Pancreas (tissue), 10 donors: ENCODE results near the gene AUTS2. TPM values are rescaled to one million over a fixed set of nuclear protein-coding genes. Genes with fewer than 3 reads are reported as not detected.

Experiments used
- ATAC-seq, 4 donors: fragments of 200-7000 bp; cut with Tn5 transposase; one replicate each; pipeline versions ENCODE4 v1.8.0 to v1.9.1; 2020; ENCODE audit warnings: mild to moderate bottlenecking in 4 of 4, moderate library complexity in 4 of 4
- DNase-seq, 6 donors: peaks; one replicate each; pipeline ENCODE4 v3.0.0-alpha.2; 2020
- FAIRE-seq: peaks from 2 replicates; lab custom pipeline; 2012; peaks lifted over from hg19 to GRCh38; lab: Jason Lieb, UNC
- H3K27ac ChIP-seq, 4 donors: fragments of 200-600 bp; sonication (generic); 1 replicate in 3 of 4; 2 replicates in 1 of 4; pipeline versions ENCODE4 v1.5.0 to v1.8.0; 2020
- H3K27me3 ChIP-seq, 4 donors: fragments of 200-600 bp; one replicate each; pipeline ENCODE4 v1.8.0; 2021
- H3K36me3 ChIP-seq, 3 donors: fragments of 200-600 bp; sonication (generic) in 1 of 3; one replicate each; pipeline versions ENCODE4 v1.5.0 to v1.8.0; 2020 to 2021
- H3K4me1 ChIP-seq, 3 donors: fragments of 200-600 bp; one replicate each; pipeline ENCODE4 v1.8.0; 2021
- H3K4me3 ChIP-seq, 4 donors: fragments of 200-600 bp; sonication (generic) in 2 of 4; one replicate each; pipeline versions ENCODE4 v1.5.0 to v1.8.0; 2020 to 2021
- H3K9me3 ChIP-seq, 4 donors: fragments of 200-600 bp; one replicate each; pipeline ENCODE4 v1.8.0; 2021
- WGBS, 2 donors: extraction: QIAGEN DNeasy Blood & Tissue Kit; methylation state at CpG; one replicate each; pipeline ENCODE4 v1.1.7; 2013; 5-methylcytosine and 5-hydroxymethylcytosine counted together
- intact Hi-C, 3 donors: fragments of 100-400 bp; cut with DNase I; formaldehyde crosslinking; loops; one replicate each; pipeline versions ENCODE4 v1.11.1 to v1.14.2; 2022
- polyA plus RNA-seq, 2 donors: library from polyadenylated mRNA; stranded (reverse); fragments of 200-250 nt; gene quantifications; one replicate each; pipeline ENCODE4 v1.2.3, GENCODE V29; 2013
- total RNA-seq, 6 donors: library from RNA; stranded (reverse); fragmentation: NEBNext Ultra II Directional in 4 of 6; extraction: Animal tissue kit (Norgen Biotek cat#: 25700) in 4 of 6; gene quantifications; one replicate each; pipeline versions ENCODE4 v1.2.1 to v1.2.4, GENCODE V29; 2021 to 2023
- TF ChIP-seq, protein P1 (sequence below), 4 donors: fragments of 200-600 bp; sonication (generic) in 3 of 4; IDR thresholded peaks; one replicate each; pipeline versions ENCODE4 v1.5.0 to v1.8.0; 2021; ENCODE audit warnings: antibody characterized with exemption in 4 of 4
- donor health status: healthy with polysubstance abuse.
- donor health status: DM: no; HTN: no; CAD: no; lungs with moderate emphysema.
- donor health status: DM: no; HTN: no; CAD: no.
- donor health status: control.
- donor health status: control.
- donor health status: Bipolar disorder and iron deficiency.
- donor health status: DM: yes; HTN: yes; CAD: no.
- donor health status: DM: no; HTN: no; CAD: no.
- donor health status: DM: no; HTN: no; CAD: no.
- donor health status: DM: yes; HTN: yes; CAD: no.

The AUTS2 gene
- total and polyA plus RNA-seq, 8 donors, result 5.8 to 16.8 (median 9.9) TPM

- Histone ChIP-seq H3K9me3 (no peaks in the 10 kb centered on the region), H3K4me1 (no peaks in the 10 kb centered on the region), H3K27ac (no peak overlapping the region), H3K36me3 (no peaks in the 10 kb centered on the region), H3K27me3 (no peaks in the 10 kb centered on the region), H3K4me3 (no peak overlapping the region)
- no peak for DNase-seq
- ATAC-seq, result no peak
- whole genome bisulfite sequencing, 2 donors, result 59 to 63% methylated on average over 3 of the region's 3 CpGs
- no peak for FAIRE-seq
- TF ChIP-seq, protein P1, sequence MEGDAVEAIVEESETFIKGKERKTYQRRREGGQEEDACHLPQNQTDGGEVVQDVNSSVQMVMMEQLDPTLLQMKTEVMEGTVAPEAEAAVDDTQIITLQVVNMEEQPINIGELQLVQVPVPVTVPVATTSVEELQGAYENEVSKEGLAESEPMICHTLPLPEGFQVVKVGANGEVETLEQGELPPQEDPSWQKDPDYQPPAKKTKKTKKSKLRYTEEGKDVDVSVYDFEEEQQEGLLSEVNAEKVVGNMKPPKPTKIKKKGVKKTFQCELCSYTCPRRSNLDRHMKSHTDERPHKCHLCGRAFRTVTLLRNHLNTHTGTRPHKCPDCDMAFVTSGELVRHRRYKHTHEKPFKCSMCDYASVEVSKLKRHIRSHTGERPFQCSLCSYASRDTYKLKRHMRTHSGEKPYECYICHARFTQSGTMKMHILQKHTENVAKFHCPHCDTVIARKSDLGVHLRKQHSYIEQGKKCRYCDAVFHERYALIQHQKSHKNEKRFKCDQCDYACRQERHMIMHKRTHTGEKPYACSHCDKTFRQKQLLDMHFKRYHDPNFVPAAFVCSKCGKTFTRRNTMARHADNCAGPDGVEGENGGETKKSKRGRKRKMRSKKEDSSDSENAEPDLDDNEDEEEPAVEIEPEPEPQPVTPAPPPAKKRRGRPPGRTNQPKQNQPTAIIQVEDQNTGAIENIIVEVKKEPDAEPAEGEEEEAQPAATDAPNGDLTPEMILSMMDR (IDR thresholded peaks at IDR 0.05), result no peak
- intact Hi-C loops, result no loop called here
These were observed 262.8 kb downstream of the AUTS2 start for GRCh38 chr7:69860941-69861622.

- intact Hi-C loops, result no loop called here
- no peaks in the 10 kb centered on the region for H3K27me3 ChIP-seq
- ATAC-seq (no peak), DNase-seq (no peak), FAIRE-seq (no peak)
- 55% methylated on average over 5 of the region's 5 CpGs for WGBS, 2 donors
- H3K27ac ChIP-seq, result no peak overlapping the region
- H3K36me3 ChIP-seq, result no peaks in the 10 kb centered on the region
- H3K4me1 ChIP-seq, result no peaks in the 10 kb centered on the region
- H3K4me3 ChIP-seq, result no peak overlapping the region
- H3K9me3 ChIP-seq, result no peaks in the 10 kb centered on the region
- TF ChIP-seq, protein P1 (IDR thresholded peaks at IDR 0.05), result no peak
These were observed 264.3 kb downstream of the AUTS2 start for GRCh38 chr7:69862413-69863064.

- H3K9me3 ChIP-seq, result no peaks in the 10 kb centered on the region
- TF ChIP-seq, protein P1 (IDR thresholded peaks at IDR 0.05), result no peak
- H3K4me3 ChIP-seq, result no peak overlapping the region
- 52 to 60% methylated on average over 1 of the region's 1 CpG for WGBS, 2 donors
- no peaks in the 10 kb centered on the region for H3K27me3 ChIP-seq
- intact Hi-C loops, result no loop called here
- no peak overlapping the region for H3K27ac ChIP-seq
- ATAC-seq (no peak), FAIRE-seq (no peak), DNase-seq (no peak)
- H3K4me1 ChIP-seq, result no peaks in the 10 kb centered on the region
- no peaks in the 10 kb centered on the region for H3K36me3 ChIP-seq
These were observed 266.0 kb downstream of the AUTS2 start for GRCh38 chr7:69864274-69864673.

- TF ChIP-seq, protein P1 (IDR thresholded peaks at IDR 0.05), result no peak
- H3K4me1 ChIP-seq, result no peaks in the 10 kb centered on the region
- no peak for DNase-seq
- intact Hi-C loops, result no loop called here
- no peak overlapping the region for H3K27ac ChIP-seq
- H3K36me3 ChIP-seq, result no peaks in the 10 kb centered on the region
- no peaks in the 10 kb centered on the region for H3K9me3 ChIP-seq
- ATAC-seq, result no peak
- no peak overlapping the region for H3K4me3 ChIP-seq
- FAIRE-seq, result no peak
- WGBS, 2 donors, result 74 to 79% methylated on average over 4 of the region's 4 CpGs
- H3K27me3 ChIP-seq, result no peaks in the 10 kb centered on the region
These were observed 266.5 kb downstream of the AUTS2 start for GRCh38 chr7:69864822-69865221.

- DNase-seq, result no peak
- ATAC-seq, result no peak
- peaks cover 0 to 8% (median 3%) of the 10 kb centered on the region in 3 donors for H3K4me1 ChIP-seq
- intact Hi-C loops, result no loop called here
- TF ChIP-seq, protein P1 (IDR thresholded peaks at IDR 0.05), result no peak
- WGBS, 2 donors, result 92 to 94% methylated on average over 4 of the region's 4 CpGs
- FAIRE-seq, result no peak
- H3K27me3 ChIP-seq, result no peaks in the 10 kb centered on the region
- no peak overlapping the region for H3K4me3 ChIP-seq
- H3K36me3 ChIP-seq, result no peaks in the 10 kb centered on the region
- H3K27ac ChIP-seq, result no peak overlapping the region
- no peaks in the 10 kb centered on the region for H3K9me3 ChIP-seq
These were observed 270.6 kb downstream of the AUTS2 start for GRCh38 chr7:69868921-69869320.
